AG08395 (cell line): ENCODE data around the gene GLI3.

Source experiments
- DNase-seq: peaks from one replicate; pipeline ENCODE4 v3.0.0; 2012; ENCODE audit warnings: mixed read lengths, low spot score

GLI3 gene

DNA sequence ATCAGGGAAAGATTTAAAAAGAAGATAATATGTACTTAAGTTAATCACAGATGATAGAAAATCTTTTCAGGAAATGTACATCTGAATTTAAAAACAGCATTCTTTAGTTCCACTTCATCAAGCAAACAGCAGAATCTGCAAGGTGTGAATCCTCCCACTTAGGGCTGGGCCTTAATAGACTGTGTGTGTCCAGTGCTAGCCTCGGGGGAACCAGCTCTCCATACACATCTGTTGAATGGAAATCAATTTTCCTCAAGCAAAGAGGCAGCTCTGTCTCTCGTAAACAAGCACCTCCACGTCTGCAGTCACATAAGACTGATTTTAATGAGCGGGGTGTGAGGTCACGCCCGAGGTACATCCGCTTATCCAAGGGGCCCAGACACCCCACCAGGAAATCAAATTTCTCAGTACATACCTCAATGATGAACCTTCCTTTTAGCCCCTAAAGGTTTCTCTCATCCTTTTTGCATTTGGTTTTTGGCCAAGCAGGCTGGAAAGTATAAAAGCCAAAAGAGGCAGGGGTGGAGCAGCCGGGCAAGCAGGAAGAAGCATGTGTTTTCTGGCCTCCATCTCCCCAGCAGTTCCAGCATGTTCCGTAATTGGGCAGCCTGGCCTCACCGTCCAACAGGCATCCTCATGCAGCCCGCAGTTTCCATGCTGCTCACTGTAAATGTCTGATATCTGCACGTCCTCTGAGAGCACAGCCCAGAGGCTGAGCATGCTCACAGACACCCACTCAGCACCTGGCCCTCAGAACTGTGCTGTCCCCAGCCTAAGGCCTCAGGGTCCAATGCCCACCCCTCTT, 131.3 kb downstream of the GLI3 start:
- DNase-seq: no peak

GRCh38 chr7:42104694-42105093, 132.3 kb downstream of the GLI3 start:
- DNase-seq: no peak

DNA sequence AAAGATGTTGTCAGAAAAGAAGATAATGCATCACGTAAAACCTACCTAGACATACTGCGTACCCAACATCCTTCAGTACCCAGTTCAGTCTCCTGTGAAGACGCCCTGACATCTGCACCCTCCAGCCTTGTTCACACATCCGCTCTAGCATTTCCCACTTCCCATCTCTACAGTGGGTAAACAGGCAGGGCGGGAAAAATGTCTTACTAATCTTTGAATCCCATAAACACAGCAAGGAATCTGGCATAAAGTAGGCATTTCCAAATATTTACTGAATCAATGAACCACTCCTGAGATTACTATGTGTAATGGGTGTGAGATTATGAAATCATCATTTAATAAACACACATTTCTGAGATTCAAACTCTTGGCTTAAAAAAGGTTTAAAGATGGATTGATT, 132.8 kb downstream of the GLI3 start:
- DNase-seq: no peak

DNA sequence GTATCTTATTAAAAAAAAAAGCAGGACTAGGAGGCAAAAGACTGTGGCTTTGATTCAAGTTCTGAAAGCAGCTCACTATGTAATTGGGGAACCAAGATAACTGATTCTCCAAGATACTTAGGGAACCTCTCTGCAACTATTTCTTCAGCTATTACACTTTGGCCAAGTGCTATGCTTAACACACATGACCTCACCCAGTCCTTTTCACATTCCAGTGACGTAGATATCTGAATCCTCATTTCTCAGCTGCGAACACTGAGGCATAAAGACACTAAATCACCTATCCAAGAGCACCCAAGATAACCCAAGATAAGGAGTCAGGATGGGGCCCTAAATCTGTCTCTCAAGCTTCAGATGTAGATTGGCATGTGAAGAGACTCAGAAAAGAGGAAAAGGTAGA, 133.6 kb downstream of the GLI3 start:
- no peak for DNase-seq

GRCh38 chr7:42103020-42103419, 134.0 kb downstream of the GLI3 start:
- no peak for DNase-seq

GRCh38 chr7:42102301-42102700, 134.7 kb downstream of the GLI3 start:
- DNase-seq: no peak

DNA sequence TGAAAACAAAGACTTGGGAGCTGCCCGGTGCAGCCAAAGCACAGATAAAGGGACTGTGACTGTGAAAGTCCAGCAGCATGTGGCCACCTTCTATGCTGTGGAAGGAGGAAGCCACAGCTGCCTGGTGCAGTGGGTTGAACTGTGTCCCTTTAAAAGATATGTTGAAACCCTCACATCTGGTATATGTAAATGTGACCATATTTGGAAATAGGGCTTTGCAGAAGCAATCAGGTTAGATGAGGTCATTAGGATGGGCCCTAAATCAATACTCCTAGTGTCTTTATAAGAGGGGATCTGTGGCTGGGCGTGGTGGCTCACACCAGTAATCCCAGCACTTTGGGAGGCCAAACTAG, 136.9 kb downstream of the GLI3 start:
- DNase-seq: no peak

DNA sequence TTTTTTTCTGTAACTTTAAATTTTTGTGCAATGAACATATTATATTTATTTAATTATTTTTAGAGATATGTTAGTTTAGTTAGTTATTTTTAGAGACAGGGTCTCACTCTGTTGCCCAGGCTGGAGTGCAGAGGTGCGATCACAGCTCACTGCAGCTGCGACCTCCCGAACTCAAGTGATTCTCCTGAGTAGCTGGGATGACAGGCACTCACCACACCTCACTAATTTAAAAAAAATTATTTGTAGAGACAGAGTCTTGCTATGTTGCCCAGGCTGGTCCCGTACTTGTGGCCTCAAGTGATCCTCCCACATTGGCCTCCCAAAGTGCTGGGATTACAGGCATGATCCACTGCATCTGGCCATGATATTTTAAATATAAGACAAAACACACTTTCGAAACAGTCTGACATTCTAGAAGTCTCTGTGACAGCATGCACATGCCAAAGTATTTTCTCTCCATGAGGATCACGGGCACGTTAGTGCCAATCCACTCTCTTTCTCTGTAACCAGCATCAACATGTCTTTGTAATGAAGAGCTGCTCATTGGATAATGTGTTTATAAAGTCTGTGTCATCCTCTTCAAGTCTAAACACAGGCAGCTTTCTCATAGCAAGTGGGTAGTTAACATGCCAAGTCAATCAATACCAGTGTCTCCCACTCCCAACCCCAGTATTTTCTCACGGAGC, 137.4 kb downstream of the GLI3 start:
- no peak for DNase-seq

DNA sequence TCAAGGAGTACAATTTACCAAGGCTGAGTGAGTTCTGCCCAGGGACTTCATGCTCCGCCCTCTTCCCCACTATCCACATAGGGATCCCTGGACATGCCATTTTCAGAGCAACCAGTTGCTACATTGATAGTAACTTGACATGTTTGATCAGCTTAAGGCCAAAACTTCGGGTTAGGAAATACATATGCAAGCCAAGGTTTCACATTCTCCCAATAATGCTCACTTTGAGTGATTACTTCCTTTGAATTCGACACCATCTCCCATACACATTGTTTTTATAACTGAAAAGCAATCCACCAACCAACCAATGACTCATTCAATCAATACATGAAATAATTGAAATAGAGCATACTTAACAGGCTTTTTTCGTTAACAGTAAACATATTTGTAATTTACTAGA, 137.9 kb downstream of the GLI3 start:
- no peak for DNase-seq

GRCh38 chr7:42097752-42098151, 139.3 kb downstream of the GLI3 start:
- DNase-seq: peak; percentile 62

DNA sequence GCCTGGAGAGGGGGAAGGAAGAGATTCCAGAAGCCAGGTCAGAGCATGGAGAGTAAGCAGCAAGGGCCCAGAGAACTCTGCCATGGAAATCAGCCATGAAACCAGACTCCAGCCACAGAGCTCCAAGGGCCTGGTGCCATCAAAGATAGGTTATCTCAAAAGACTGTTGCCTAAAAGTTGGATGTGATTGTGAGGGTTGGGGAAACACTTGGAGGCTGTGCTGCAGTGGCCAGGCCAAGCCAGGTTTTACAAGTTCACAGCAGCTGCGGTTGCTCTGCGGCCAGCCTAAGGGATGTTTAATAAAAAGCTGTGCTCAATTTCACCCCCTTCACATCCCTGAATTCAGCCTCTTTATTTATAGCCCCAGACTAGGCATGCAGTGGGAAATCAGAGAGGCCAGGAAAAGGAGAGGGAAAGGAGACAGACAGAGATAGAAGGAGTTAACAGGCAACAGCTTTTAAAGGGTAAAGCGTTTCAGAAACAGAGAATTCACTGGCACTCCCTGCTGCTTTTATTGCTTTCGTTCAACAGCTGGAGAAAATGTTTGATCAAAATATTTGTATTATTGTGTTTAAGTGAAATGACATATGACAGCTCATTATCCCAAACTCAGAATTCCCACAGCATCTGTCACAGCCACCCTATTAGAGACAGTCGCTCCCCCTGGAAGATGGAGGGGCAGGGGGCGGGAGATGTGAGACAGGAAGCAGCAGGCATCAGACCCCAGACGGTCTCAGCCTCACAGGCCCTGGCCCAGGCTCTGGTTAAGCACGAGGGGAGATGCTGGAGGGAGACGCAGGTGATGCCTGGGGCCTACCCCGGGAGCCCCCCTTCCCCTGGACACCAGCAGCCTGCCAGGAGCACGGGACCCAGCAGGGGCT, 140.1 kb downstream of the GLI3 start:
- no peak for DNase-seq

DNA sequence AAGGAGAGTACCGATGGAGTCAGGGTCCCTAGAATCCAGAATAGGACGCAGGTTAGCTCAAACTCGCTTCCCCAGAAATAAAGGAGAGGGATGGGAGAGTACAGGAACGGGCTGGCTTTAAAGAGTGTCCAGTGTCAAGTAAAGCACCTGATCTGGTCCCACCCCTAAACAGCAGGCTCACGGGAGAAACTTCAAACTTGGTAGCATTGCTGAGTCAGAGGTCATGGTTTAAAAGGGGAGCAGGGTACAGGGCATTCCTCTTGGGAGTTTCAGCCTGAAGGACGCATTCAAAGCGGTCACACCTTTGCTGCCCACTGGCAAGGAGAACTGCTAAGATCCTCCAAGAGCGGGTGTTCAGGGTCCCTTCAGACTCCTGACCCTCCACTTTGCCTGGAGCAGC, 140.7 kb downstream of the GLI3 start:
- DNase-seq: no peak

DNA sequence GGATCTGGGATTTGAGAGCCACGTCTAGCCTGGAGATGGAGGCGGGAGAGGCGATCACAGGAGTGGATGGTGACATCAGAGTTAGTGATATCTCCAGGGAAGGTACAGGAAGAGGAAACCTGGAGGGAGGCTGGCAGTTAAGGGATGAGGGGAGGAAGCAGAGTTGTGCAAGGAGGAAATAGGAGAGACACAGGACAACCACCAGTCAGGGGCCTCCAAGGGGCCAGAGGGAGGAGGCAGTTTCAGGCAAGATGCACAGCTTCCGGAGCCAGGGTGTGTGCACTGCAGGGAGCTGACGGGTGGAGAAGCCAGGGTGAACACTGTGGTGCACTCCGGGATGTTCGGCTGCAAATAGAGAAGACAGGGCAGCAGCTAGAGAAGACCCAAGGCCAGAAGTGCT, 141.2 kb downstream of the GLI3 start:
- DNase-seq: no peak

GRCh38 chr7:42093349-42093905, 143.6 kb downstream of the GLI3 start:
- DNase-seq: no peak

GRCh38 chr7:42091461-42092291, 145.3 kb downstream of the GLI3 start:
- DNase-seq: no peak

DNA sequence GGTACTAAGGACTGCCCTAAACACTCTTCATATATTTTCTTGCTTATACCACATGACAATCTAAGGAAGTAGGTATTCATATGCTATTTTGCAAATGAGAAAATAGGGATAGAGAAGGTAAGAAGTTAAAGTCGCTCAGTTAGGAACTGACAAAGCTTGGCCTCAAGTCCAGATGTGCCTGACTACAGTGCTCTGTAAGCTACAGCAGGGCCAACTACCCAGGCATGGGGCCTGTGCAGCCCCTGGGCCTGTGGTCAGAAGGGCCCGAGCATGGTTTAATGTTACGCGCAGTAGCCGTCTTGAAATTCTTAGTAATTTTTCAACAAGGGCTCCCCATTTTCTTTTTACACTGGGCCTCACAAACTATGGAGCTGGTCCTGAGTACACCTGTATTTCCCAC, 146.2 kb downstream of the GLI3 start:
- no peak for DNase-seq

DNA sequence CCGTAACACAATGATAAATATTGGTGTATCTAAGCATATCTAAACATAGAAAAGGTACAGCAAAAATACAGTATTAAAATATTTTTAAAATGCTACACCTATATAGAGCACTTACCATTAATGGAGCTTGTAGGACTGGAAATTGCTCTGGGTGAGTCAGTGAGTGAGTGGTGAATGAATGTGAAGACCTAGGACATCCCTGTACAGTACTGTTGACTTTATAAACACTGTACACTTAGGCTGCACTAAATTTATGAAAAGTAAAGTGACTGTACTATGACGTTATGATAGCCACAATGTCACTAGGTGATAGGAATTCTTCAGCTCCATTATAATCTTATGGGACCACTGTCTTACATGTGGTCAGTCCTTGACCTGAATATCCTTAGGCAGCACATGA, 147.0 kb downstream of the GLI3 start:
- no peak for DNase-seq

DNA sequence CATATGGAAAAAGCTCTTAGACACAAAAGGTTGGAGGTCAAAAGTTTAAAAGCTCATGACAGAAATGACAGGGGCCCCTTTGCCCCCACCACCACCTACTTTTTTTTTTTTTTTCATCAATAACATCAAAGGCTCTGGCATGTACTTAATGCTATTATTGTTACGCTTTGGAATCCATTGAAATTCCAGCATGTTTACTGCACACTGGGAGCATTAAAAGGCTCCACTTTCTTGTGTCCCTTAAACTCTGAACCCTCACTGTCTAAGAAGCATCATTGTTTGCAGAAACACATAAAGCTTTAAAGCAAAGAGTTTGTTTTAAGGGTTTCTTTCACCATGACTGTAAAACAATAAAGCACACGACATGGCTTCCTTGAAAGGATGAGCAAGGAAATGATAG, 149.4 kb downstream of the GLI3 start:
- DNase-seq: no peak

DNA sequence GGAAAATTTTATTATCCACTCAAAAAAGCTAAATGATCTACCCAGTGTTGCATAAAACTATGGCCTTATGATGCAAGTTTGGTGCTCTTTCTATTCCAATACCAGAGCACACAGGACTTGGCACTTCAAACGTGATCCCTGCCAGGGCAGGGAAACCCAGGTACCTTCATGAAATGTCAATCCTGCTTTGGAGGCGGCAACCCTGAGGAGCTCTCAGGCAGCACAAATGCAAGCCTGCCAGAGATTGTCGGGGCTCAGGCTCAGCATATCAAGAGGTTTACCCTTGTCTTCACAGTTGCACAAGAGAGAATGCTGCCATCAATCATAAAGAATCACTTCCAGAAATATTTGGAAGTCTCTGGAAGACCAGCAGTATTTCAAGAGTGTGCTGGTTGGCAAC, 151.5 kb downstream of the GLI3 start:
- DNase-seq: no peak

- DNase-seq: no peak
Observed at GRCh38 chr7:42084263-42084662, 152.7 kb downstream of the GLI3 start.

GRCh38 chr7:42083284-42083683, 153.7 kb downstream of the GLI3 start:
- DNase-seq: no peak

- DNase-seq: peak; percentile 51
Observed at GRCh38 chr7:42082144-42082543, 154.9 kb downstream of the GLI3 start.
